Measurements from ENCODE around the gene KCNH3. TPM values are rescaled to one million over a fixed set of nuclear protein-coding genes. Genes with fewer than 3 reads are reported as not detected.

KCNH3 gene
- total and polyA plus RNA-seq, 2 of the 4 experiments (the other 2 are of a cell fraction): 0.10 TPM; not detected in 1

GRCh38 chr12:49560695-49561094 is 21.9 kb downstream of the KCNH3 start:
- 100% methylated on average over 1 of the region's 7 CpGs; no CpG with 5 or more reads in 1 of the 2 experiments for WGBS, 2 experiments (ENCODE audit: extremely low coverage in 2 of 2, insufficient read length in 1 of 2)
- ATAC-seq (ENCODE audit: low read depth): no peak

More at GRCh38 chr12:49560695-49561094, 21.9 kb downstream of the KCNH3 start:
- Histone ChIP-seq H3K4me1 (ENCODE audit: control insufficient read depth, insufficient read depth, low read length) (no peaks in the 10 kb centered on the region), H3K36me3 (ENCODE audit: control insufficient read depth, insufficient read depth, low read length) (peaks cover 62% of the 10 kb centered on the region), H2BK15ac (ENCODE audit: low read depth, low read length) (no peak overlapping the region), H3K4ac (ENCODE audit: low read depth, low read length) (no peak overlapping the region), H4K20me1 (ENCODE audit: insufficient read depth, low read length) (no peaks in the 10 kb centered on the region), H3K4me3 (ENCODE audit: insufficient read depth, low read depth, low read length) (no peak overlapping the region), H2BK5ac (ENCODE audit: low read depth, low read length, poor library complexity, severe bottlenecking) (no peak overlapping the region), H3K14ac (replicated peaks; ENCODE audit: low read depth, low read length) (no peak overlapping the region), H4K8ac (ENCODE audit: low read depth in 2 of 2, low read length in 2 of 2) (no peak overlapping the region), H2AFZ (replicated peaks; ENCODE audit: low read length, poor library complexity) (no peak overlapping the region), H2AK5ac (ENCODE audit: low read depth, low read length) (no peak overlapping the region), H3K56ac (ENCODE audit: extremely low read depth, insufficient read depth, low read length) (no peak overlapping the region), H4K5ac (ENCODE audit: low read depth, low read length) (no peak overlapping the region), H3K23ac (ENCODE audit: low read depth, low read length) (no peak overlapping the region), H2BK20ac (ENCODE audit: low read depth, low read length) (no peak overlapping the region), H2BK120ac (ENCODE audit: low read depth, low read length) (no peak overlapping the region), H3K9ac (ENCODE audit: low read depth, low read length) (no peak overlapping the region), H3K4me2 (ENCODE audit: low read depth, low read length) (no peak overlapping the region), H4K91ac (ENCODE audit: insufficient read depth, low read depth, low read length) (no peak overlapping the region), H2AK9ac (replicated peaks; ENCODE audit: low read depth, low read length, poor library complexity) (no peak overlapping the region), H3K27ac (ENCODE audit: insufficient read depth, low read length) (no peak overlapping the region), H3K79me1 (ENCODE audit: low read depth in 1 of 2, low read length in 2 of 2) (peaks cover 7 to 10% of the 10 kb centered on the region in 2 experiments), H3K9me3 (ENCODE audit: control insufficient read depth, insufficient read depth, low read length) (no peaks in the 10 kb centered on the region), H3K18ac (ENCODE audit: low read depth, low read length) (no peak overlapping the region), H3K27me3 (ENCODE audit: control insufficient read depth, insufficient read depth, low read length) (no peaks in the 10 kb centered on the region), H3K9me1 (ENCODE audit: insufficient read depth, low read length) (no peaks in the 10 kb centered on the region)
- intact Hi-C loops (cut with micrococcal nuclease): no loop called here
- no TSS peak for BruUV-seq (replicated peaks)
- dilution Hi-C loops (cut with HindIII; ENCODE audit: low sequenced_read_pairs, unreplicated experiment): no loop called here
- ChIA-PET POLR2A (ENCODE audit: unreplicated experiment) (no interaction called here), CTCF (no interaction called here)
- in situ Hi-C loops (cut with MboI; ENCODE audit: low sequenced_read_pairs): no loop called here
- DNase-seq: no peak
- TF ChIP-seq CEBPB (IDR thresholded peaks at IDR 0.05; ENCODE audit: low read depth, low read length): no peak
- TF ChIP-seq SMC3 (IDR thresholded peaks at IDR 0.05; ENCODE audit: low read depth, low read length): no peak
- TF ChIP-seq NFE2L2 (IDR thresholded peaks at IDR 0.05; ENCODE audit: low read depth, low read length): no peak
- no peak for TF ChIP-seq RAD21 (IDR thresholded peaks at IDR 0.05; ENCODE audit: low read length)
- TF ChIP-seq POLR2A (IDR thresholded peaks at IDR 0.05; ENCODE audit: low read depth, low read length): no peak
- TF ChIP-seq BHLHE40 (IDR thresholded peaks at IDR 0.05; ENCODE audit: low read depth, low read length): no peak
- no peak for TF ChIP-seq RFX5 (IDR thresholded peaks at IDR 0.05; ENCODE audit: low read depth, low read length)
- TF ChIP-seq MAZ (IDR thresholded peaks at IDR 0.05; ENCODE audit: borderline replicate concordance, low read depth, low read length): no peak
- no peak for TF ChIP-seq MXI1 (IDR thresholded peaks at IDR 0.05; ENCODE audit: borderline replicate concordance, low read depth, low read length)
- no peak for TF ChIP-seq USF2 (IDR thresholded peaks at IDR 0.05; ENCODE audit: low read depth, low read length)
- TF ChIP-seq RCOR1 (IDR thresholded peaks at IDR 0.05; ENCODE audit: insufficient replicate concordance, low read length): no peak
- no peak for TF ChIP-seq CHD1 (IDR thresholded peaks at IDR 0.05; ENCODE audit: low read depth, low read length)
- no peak for TF ChIP-seq MAFK (IDR thresholded peaks at IDR 0.05; ENCODE audit: low read depth, low read length)
- TF ChIP-seq FOS (IDR thresholded peaks at IDR 0.05; ENCODE audit: low read depth, low read length): no peak
- TF ChIP-seq, protein P1, sequence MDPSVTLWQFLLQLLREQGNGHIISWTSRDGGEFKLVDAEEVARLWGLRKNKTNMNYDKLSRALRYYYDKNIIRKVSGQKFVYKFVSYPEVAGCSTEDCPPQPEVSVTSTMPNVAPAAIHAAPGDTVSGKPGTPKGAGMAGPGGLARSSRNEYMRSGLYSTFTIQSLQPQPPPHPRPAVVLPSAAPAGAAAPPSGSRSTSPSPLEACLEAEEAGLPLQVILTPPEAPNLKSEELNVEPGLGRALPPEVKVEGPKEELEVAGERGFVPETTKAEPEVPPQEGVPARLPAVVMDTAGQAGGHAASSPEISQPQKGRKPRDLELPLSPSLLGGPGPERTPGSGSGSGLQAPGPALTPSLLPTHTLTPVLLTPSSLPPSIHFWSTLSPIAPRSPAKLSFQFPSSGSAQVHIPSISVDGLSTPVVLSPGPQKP (IDR thresholded peaks at IDR 0.05; ENCODE audit: borderline replicate concordance, low read depth, low read length): no peak
- TF ChIP-seq CTCF (conservative IDR thresholded peaks at IDR 0.05; ENCODE audit: low read depth, low read length): no peak
